Osteoblast (primary cell): ENCODE measurements around the gene RNPEPL1. TPM values are rescaled to one million over a fixed set of nuclear protein-coding genes. Genes with fewer than 3 reads are reported as not detected.

ENCODE experiments used
- DNase-seq: peaks from one replicate; pipeline ENCODE4 v3.0.0; 2011; ENCODE audit warnings: low spot score, mixed read lengths; ENCODE audit not compliant: insufficient read length; ENCODE audit errors: missing footprints
- H2AFZ ChIP-seq: 2 replicates; pipeline ENCODE4 v1.6.0; 2011; ENCODE audit warnings: mild to moderate bottlenecking, low read length
- H3K27ac ChIP-seq: 2 replicates; pipeline ENCODE4 v1.5.1; 2011; ENCODE audit warnings: mild to moderate bottlenecking, low read depth, low read length, moderate library complexity
- H3K27me3 ChIP-seq: 2 replicates; pipeline ENCODE4 v1.6.0; 2012; ENCODE audit warnings: mild to moderate bottlenecking, control low read depth, inconsistent platforms, low read length, moderate library complexity; ENCODE audit not compliant: insufficient read depth
- H3K36me3 ChIP-seq: 2 replicates; pipeline ENCODE4 v1.5.1; 2011; ENCODE audit warnings: mild to moderate bottlenecking, low read length, control low read depth, moderate library complexity; ENCODE audit not compliant: insufficient read depth
- H3K4me1 ChIP-seq: 2 replicates; pipeline ENCODE4 v1.5.1; 2011; ENCODE audit warnings: mild to moderate bottlenecking, low read length, control low read depth, moderate library complexity; ENCODE audit not compliant: insufficient read depth
- H3K4me2 ChIP-seq: 2 replicates; pipeline ENCODE4 v1.6.0; 2011; ENCODE audit warnings: mild to moderate bottlenecking, low read length; ENCODE audit not compliant: insufficient read depth
- H3K4me3 ChIP-seq: fragments of 200-600 bp; sonication (generic); 3 replicates; pipeline ENCODE4 v1.5.1; 2012; ENCODE audit warnings: mild to moderate bottlenecking, low read length, inconsistent platforms; ENCODE audit not compliant: insufficient read depth
- H3K79me2 ChIP-seq: 2 replicates; pipeline ENCODE4 v1.6.0; 2012; ENCODE audit warnings: mild to moderate bottlenecking, low read length, control low read depth, inconsistent platforms; ENCODE audit not compliant: insufficient read depth
- H3K9me3 ChIP-seq: 2 replicates; pipeline ENCODE4 v1.5.1; 2011; ENCODE audit warnings: low read depth, low read length, control low read depth
- H4K20me1 ChIP-seq: 2 replicates; pipeline ENCODE4 v1.6.0; 2012; ENCODE audit warnings: mild to moderate bottlenecking, low read length, control low read depth; ENCODE audit not compliant: insufficient read depth
- CTCF ChIP-seq: IDR thresholded peaks from 2 replicates; pipeline ENCODE4 v1.5.1; 2011; ENCODE audit warnings: mild to moderate bottlenecking, low read depth, low read length, moderate library complexity; ENCODE audit errors: extremely low read depth
- total RNA-seq: library from RNA; depleted of rRNA; stranded (reverse); fragments of >200 nt; gene quantifications from 2 replicates; pipeline ENCODE4 v1.2.3, GENCODE V29; 2012

The RNPEPL1 gene
- total RNA-seq, 1 donor = 13.0 TPM

DNA sequence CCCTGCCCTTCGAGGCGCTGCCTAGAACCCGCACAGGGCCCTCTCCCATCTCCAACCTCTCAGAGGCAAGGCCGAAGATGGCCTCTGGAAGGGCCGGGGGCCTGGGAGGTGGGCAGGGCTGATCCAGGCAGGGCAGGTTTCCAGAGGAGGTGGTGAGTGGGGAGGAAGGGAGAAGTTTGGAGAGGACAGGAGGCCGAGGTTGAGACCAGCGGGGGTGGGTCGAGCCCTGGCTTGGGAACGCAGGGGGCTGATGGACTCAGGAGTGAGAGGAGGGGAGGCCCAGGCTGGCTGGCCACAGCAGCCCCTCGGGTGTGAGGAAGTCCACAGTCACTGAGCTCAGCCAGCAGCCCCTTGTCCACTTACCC is 28.8 kb downstream of the RNPEPL1 start:
- Histone ChIP-seq H3K4me3 (no peak overlapping the region), H2AFZ (no peak overlapping the region), H3K36me3 (peaks cover 3% of the 10 kb centered on the region), H3K4me2 (no peak overlapping the region), H3K79me2 (peaks cover 19% of the 10 kb centered on the region), H4K20me1 (peaks cover 10% of the 10 kb centered on the region), H3K4me1 (no peaks in the 10 kb centered on the region), H3K27ac (no peak overlapping the region), H3K9me3 (no peaks in the 10 kb centered on the region), H3K27me3 (no peaks in the 10 kb centered on the region)
- no peak for TF ChIP-seq CTCF
- DNase-seq = peak; percentile 74

- Histone ChIP-seq H3K79me2 (peaks cover 14% of the 10 kb centered on the region), H3K9me3 (no peaks in the 10 kb centered on the region), H2AFZ (no peak overlapping the region), H3K27ac (no peak overlapping the region), H3K36me3 (no peaks in the 10 kb centered on the region), H3K4me2 (no peak overlapping the region), H3K4me1 (no peaks in the 10 kb centered on the region), H3K27me3 (no peaks in the 10 kb centered on the region), H4K20me1 (peaks cover 8% of the 10 kb centered on the region), H3K4me3 (no peak overlapping the region)
- TF ChIP-seq CTCF = no peak
- peak; percentile 62 for DNase-seq
Measured at GRCh38 chr2:240597419-240598181, 29.3 kb downstream of the RNPEPL1 start.

DNA sequence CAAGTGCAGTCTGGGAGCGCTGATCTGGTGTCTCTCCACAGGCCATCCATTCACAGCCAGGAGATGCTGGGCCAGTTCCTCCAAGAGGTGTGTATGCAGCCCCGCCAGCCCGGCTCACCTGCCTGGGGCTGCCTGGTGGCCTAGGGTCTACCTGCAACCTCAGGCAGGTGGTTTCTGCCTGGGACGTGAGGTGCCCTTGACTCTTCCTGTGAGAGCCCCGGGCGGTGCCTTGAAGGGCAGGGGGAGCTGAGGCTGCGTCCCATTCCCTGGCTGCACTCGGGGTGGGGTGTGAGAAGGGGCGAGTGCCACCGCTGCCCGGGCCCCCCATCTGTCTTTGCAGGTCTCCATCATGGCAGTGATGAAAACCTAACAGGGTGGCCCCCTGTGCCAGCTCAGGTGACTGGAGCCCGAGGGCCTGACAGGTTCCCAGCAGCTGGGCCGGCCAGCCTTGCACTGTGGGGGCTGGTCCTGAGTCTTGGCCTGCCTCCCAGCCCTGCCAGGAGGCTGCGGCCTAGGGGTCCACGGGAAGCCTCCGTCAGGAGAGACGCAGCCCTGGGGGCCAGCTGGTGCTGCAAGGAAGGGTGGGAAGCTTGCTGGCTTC is 30.1 kb downstream of the RNPEPL1 start:
- TF ChIP-seq CTCF = no peak
- H4K20me1 ChIP-seq = peaks cover 8% of the 10 kb centered on the region
- peak; percentile 64 for DNase-seq

DNA sequence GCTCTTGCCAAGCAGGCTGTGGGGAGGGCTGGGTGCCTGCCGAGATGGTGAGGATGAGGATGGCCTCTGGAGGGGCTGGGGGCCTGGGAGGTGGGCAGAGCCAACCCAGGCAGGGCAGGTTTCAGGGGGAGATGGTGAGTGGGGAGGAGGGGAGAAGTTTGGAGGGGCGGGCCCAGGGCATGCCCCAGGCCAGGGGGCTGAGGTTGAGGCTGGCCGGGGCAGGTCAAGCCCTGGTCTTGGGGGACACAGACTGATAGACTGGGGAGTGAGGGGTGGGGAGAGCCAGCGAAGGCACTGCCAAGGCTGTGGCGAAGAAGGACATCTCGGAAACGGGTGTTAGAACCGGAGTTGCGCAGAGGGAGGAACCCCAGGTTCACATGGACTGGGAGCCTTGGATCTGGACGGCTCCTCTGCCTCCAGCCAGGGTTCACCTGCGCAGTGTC is 30.9 kb downstream of the RNPEPL1 start:
- no peaks in the 10 kb centered on the region for H3K4me1 ChIP-seq
- H3K27me3 ChIP-seq = no peaks in the 10 kb centered on the region
- no peaks in the 10 kb centered on the region for H3K36me3 ChIP-seq
- H3K4me2 ChIP-seq = no peak overlapping the region
- H4K20me1 ChIP-seq = peaks cover 12% of the 10 kb centered on the region
- no peak for DNase-seq
- no peaks in the 10 kb centered on the region for H3K9me3 ChIP-seq
- no peaks in the 10 kb centered on the region for H3K79me2 ChIP-seq
- no peak overlapping the region for H2AFZ ChIP-seq
- no peak overlapping the region for H3K27ac ChIP-seq
- TF ChIP-seq CTCF = no peak
- H3K4me3 ChIP-seq = no peak overlapping the region

More for the DNA sequence above, 30.1 kb downstream of the RNPEPL1 start:
- Histone ChIP-seq H3K9me3 (no peaks in the 10 kb centered on the region), H3K27me3 (no peaks in the 10 kb centered on the region), H3K27ac (no peak overlapping the region), H2AFZ (no peak overlapping the region), H3K4me2 (no peak overlapping the region), H3K36me3 (no peaks in the 10 kb centered on the region), H3K79me2 (peaks cover 7% of the 10 kb centered on the region), H3K4me3 (no peak overlapping the region), H3K4me1 (no peaks in the 10 kb centered on the region)
